HEK293 (cell line): ENCODE results near the gene SYDE1.

Source experiments
- CTCF ChIA-PET: fragments of 350-600 bp; formaldehyde crosslinking; extraction: SDS; loops from one replicate; lab custom pipeline; 2021; ENCODE audit warnings: antibody characterized with exemption; lab: Yijun Ruan, JAX
- POLR2A ChIA-PET: fragments of 300-600 bp; formaldehyde crosslinking; extraction: SDS; loops from one replicate; lab custom pipeline; 2020; ENCODE audit warnings: antibody characterized with exemption, inconsistent platforms; lab: Yijun Ruan, JAX
- H3K27ac ChIP-seq: fragments of 200-500 bp; sonication (Bioruptor generic); 2 replicates; pipeline ENCODE4 v1.5.1; 2014; ENCODE audit warnings: low read depth, low read length, control low read depth, inconsistent platforms; ENCODE audit errors: extremely low read depth
- H3K36me3 ChIP-seq, 2 experiments: fragments of 200-500 bp in 1 of 2; sonication (Bioruptor generic) in 1 of 2; 1 replicate in 1 of 2; 2 replicates in 1 of 2; pipeline ENCODE4 v1.5.1; 2014 to 2017; ENCODE audit warnings: inconsistent platforms in 2 of 2, low read length in 2 of 2; ENCODE audit not compliant: control insufficient read depth in 2 of 2, insufficient read depth in 1 of 2
- H3K4me1 ChIP-seq: fragments of 200-500 bp; sonication (Bioruptor generic); 2 replicates; pipeline ENCODE4 v1.5.1; 2014; ENCODE audit warnings: mild to moderate bottlenecking, low read length, inconsistent platforms; ENCODE audit not compliant: control insufficient read depth, insufficient read depth
- H3K4me3 ChIP-seq: 2 replicates; pipeline ENCODE4 v1.5.1; 2011; ENCODE audit warnings: low read depth, mild to moderate bottlenecking, control low read depth, low read length, moderate library complexity
- H3K9me3 ChIP-seq: fragments of 200-500 bp; sonication (Bioruptor generic); 2 replicates; pipeline ENCODE4 v1.5.1; 2014; ENCODE audit warnings: low read depth, low read length, inconsistent platforms; ENCODE audit not compliant: control insufficient read depth, insufficient read depth
- BCL6B ChIP-seq: fragments of 450-650 bp; formaldehyde crosslinking; IDR thresholded peaks from 2 replicates; pipeline ENCODE4 v1.5.1; 2017; ENCODE audit warnings: missing biosample characterization, missing genetic modification characterization
- GLIS2 ChIP-seq: fragments of 450-650 bp; formaldehyde crosslinking; IDR thresholded peaks from 2 replicates; pipeline ENCODE4 v1.5.1; 2016; ENCODE audit warnings: missing biosample characterization, missing genetic modification characterization
- INSM2 ChIP-seq: fragments of 450-650 bp; formaldehyde crosslinking; IDR thresholded peaks from 2 replicates; pipeline ENCODE4 v1.5.1; 2016; ENCODE audit warnings: missing biosample characterization, missing genetic modification characterization
- KLF10 ChIP-seq: fragments of 450-650 bp; IDR thresholded peaks from 2 replicates; pipeline ENCODE4 v1.5.1; 2018; ENCODE audit warnings: missing biosample characterization, mild to moderate bottlenecking, missing genetic modification characterization
- KLF16 ChIP-seq: fragments of 450-650 bp; formaldehyde crosslinking; IDR thresholded peaks from 2 replicates; pipeline ENCODE4 v1.5.1; 2017; ENCODE audit warnings: missing biosample characterization, missing genetic modification characterization
- KLF7 ChIP-seq: fragments of 450-650 bp; formaldehyde crosslinking; IDR thresholded peaks from 2 replicates; pipeline ENCODE4 v1.5.1; 2016; ENCODE audit warnings: missing biosample characterization, missing genetic modification characterization, borderline replicate concordance
- MEIS1 ChIP-seq: sonication (generic); formaldehyde crosslinking; IDR thresholded peaks from 2 replicates; pipeline ENCODE4 v1.8.1; 2022; ENCODE audit warnings: missing genetic modification reagents, mild to moderate bottlenecking, borderline replicate concordance
- MYNN ChIP-seq: fragments of 450-650 bp; formaldehyde crosslinking; IDR thresholded peaks from 2 replicates; pipeline ENCODE4 v1.5.1; 2016; ENCODE audit warnings: missing biosample characterization, missing genetic modification characterization, borderline replicate concordance
- PBX3 ChIP-seq: sonication (generic); formaldehyde crosslinking; IDR thresholded peaks from 2 replicates; pipeline ENCODE4 v1.8.1; 2022; ENCODE audit warnings: mild to moderate bottlenecking, moderate library complexity, missing genetic modification reagents
- PRDM6 ChIP-seq: fragments of 450-650 bp; formaldehyde crosslinking; IDR thresholded peaks from 2 replicates; pipeline ENCODE4 v1.5.1; 2017; ENCODE audit warnings: missing biosample characterization, missing genetic modification characterization
- ZBTB8A ChIP-seq: fragments of 450-650 bp; formaldehyde crosslinking; IDR thresholded peaks from 2 replicates; pipeline ENCODE4 v1.5.1; 2016; ENCODE audit warnings: missing biosample characterization, missing genetic modification characterization
- ZNF10 ChIP-seq: fragments of 450-650 bp; formaldehyde crosslinking; IDR thresholded peaks from 2 replicates; pipeline ENCODE4 v1.5.1; 2017; ENCODE audit warnings: missing biosample characterization, missing genetic modification characterization
- ZNF138 ChIP-seq: fragments of 450-650 bp; formaldehyde crosslinking; IDR thresholded peaks from 2 replicates; pipeline ENCODE4 v1.5.1; 2016; ENCODE audit warnings: missing biosample characterization, missing genetic modification characterization, borderline replicate concordance
- ZNF155 ChIP-seq: fragments of 450-650 bp; formaldehyde crosslinking; IDR thresholded peaks from 2 replicates; pipeline ENCODE4 v1.5.1; 2016; ENCODE audit warnings: missing biosample characterization, missing genetic modification characterization
- ZNF274 ChIP-seq, 2 experiments: fragments of 200-500 bp in 1 of 2; fragments of 450-650 bp in 1 of 2; sonication (Bioruptor generic) in 1 of 2; formaldehyde crosslinking in 1 of 2; IDR thresholded peaks; 2 replicates each; pipeline versions ENCODE4 v1.5.1 to v1.6.1; 2014 to 2016; ENCODE audit warnings: borderline replicate concordance in 1 of 2, inconsistent platforms in 1 of 2, low read length in 1 of 2, missing biosample characterization in 1 of 2, missing genetic modification characterization in 1 of 2
- ZNF362 ChIP-seq: fragments of 450-650 bp; formaldehyde crosslinking; IDR thresholded peaks from 2 replicates; pipeline ENCODE4 v1.5.1; 2016; ENCODE audit warnings: missing biosample characterization, missing genetic modification characterization
- ZNF488 ChIP-seq: fragments of 450-650 bp; formaldehyde crosslinking; IDR thresholded peaks from 2 replicates; pipeline ENCODE4 v1.5.1; 2016; ENCODE audit warnings: missing biosample characterization, missing genetic modification characterization
- ZNF560 ChIP-seq: fragments of 450-650 bp; formaldehyde crosslinking; IDR thresholded peaks from 2 replicates; pipeline ENCODE4 v1.5.1; 2017; ENCODE audit warnings: missing biosample characterization, missing genetic modification characterization, borderline replicate concordance

Gene SYDE1

GRCh38 chr19:15116856-15117255 is 9.7 kb downstream of the SYDE1 start:
- no peaks in the 10 kb centered on the region for H3K9me3 ChIP-seq
- ChIA-PET CTCF (no interaction called here), POLR2A (no interaction called here)
- no peak for TF ChIP-seq INSM2 (tag by site-specific recombination)
- TF ChIP-seq PBX3 (CRISPR knock-in tag), result no peak
- TF ChIP-seq PRDM6, result no peak
- peaks cover 0 to 90% of the 10 kb centered on the region in 2 experiments; a peak in 2 of 3 replicates for H3K36me3 ChIP-seq
- H3K4me3 ChIP-seq, result no peak overlapping the region
- H3K27ac ChIP-seq, result no peak overlapping the region
- no peaks in the 10 kb centered on the region for H3K4me1 ChIP-seq

GRCh38 chr19:15118248-15118647 is 11.0 kb downstream of the SYDE1 start:
- Histone ChIP-seq H3K27ac (no peak overlapping the region), H3K36me3 (peaks cover 0 to 90% of the 10 kb centered on the region in 2 experiments; a peak in 2 of 3 replicates), H3K4me1 (no peaks in the 10 kb centered on the region), H3K4me3 (no peak overlapping the region), H3K9me3 (no peaks in the 10 kb centered on the region)
- ChIA-PET CTCF (no interaction called here), POLR2A (no interaction called here)
- TF ChIP-seq KLF16 (tag by site-specific recombination) (no peak), ZNF10 (tag by site-specific recombination) (no peak), KLF7 (no peak), GLIS2 (tag by site-specific recombination) (no peak), ZNF560 (tag by site-specific recombination) (no peak), BCL6B (no peak), ZNF155 (tag by site-specific recombination) (no peak), ZNF362 (no peak), ZNF488 (no peak), ZNF274 (IDR thresholded peaks at IDR 0.05; ENCODE audit: low read length) (no peak), ZNF274 (tag by site-specific recombination; IDR thresholded peaks at IDR 0.05; ENCODE audit: borderline replicate concordance) (no peak), ZBTB8A (no peak), ZNF138 (tag by site-specific recombination) (no peak), MYNN (tag by site-specific recombination) (no peak), KLF10 (no peak), MEIS1 (CRISPR knock-in tag) (no peak)
